Measurements from ENCODE around the gene UNKL. TPM values are rescaled to one million over a fixed set of nuclear protein-coding genes. Genes with fewer than 3 reads are reported as not detected.
"Not testable (repeated sequence)": the region's sequence is repeated elsewhere in the genome, so short reads cannot be mapped to it uniquely, and the experiment has no call there.

UNKL gene
- total RNA-seq, 1 donor from 2014 or later, result 6.1 TPM

DNA sequence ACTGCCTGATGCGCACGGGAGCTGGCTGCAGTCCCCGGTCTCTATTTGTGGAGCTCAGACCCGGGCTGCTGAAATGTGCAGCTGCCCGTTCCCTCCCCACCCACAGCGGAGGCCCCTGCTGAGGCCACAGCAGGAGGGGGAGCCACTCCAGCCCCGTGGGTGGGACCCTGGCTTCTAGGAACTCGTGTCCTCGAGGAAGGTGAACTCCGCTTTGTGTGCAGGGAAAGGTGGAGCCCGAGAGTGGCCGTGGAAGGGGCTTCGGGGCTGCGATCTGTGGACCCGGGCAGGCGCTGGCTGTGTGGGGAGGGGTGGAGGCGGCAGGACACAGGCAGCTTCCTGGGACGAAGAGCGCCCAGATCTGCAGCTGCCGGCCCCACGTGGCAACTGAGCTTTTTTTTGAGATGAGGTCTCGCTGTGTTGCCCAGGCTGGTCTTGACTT lies 26.9 kb upstream of the UNKL start:
- no peaks in the 10 kb centered on the region for H3K36me3 ChIP-seq
- no peaks in the 10 kb centered on the region for H3K27me3 ChIP-seq
- H3K27ac ChIP-seq, result no peak overlapping the region
- Mint-ChIP-seq H3K4me1 (no peaks in the 10 kb centered on the region), H3K36me3 (no peaks in the 10 kb centered on the region), H3K9me3 (no peaks in the 10 kb centered on the region), H3K27me3 (ENCODE audit: insufficient read depth, low read depth) (no peaks in the 10 kb centered on the region), H3K4me3 (no peak overlapping the region), H3K27ac (no peak overlapping the region)
- no peak overlapping the region for H3K4me3 ChIP-seq
- H3F3A ChIP-seq (ENCODE audit: low read depth), result no peaks in the 10 kb centered on the region
- H4K20me1 ChIP-seq (ENCODE audit: low read depth), result no peaks in the 10 kb centered on the region
- no peaks in the 10 kb centered on the region for H3K4me1 ChIP-seq
- H2AFZ ChIP-seq (replicated peaks), result no peak overlapping the region
- DNase-seq (ENCODE audit: low spot score), result no peak
- no peaks in the 10 kb centered on the region for H3K79me2 ChIP-seq (ENCODE audit: low read depth)
- TF ChIP-seq EZH2 (IDR thresholded peaks at IDR 0.05), result no peak
- TF ChIP-seq EZH2phosphoT487 (IDR thresholded peaks at IDR 0.05), result no peak
- TF ChIP-seq, protein P1, sequence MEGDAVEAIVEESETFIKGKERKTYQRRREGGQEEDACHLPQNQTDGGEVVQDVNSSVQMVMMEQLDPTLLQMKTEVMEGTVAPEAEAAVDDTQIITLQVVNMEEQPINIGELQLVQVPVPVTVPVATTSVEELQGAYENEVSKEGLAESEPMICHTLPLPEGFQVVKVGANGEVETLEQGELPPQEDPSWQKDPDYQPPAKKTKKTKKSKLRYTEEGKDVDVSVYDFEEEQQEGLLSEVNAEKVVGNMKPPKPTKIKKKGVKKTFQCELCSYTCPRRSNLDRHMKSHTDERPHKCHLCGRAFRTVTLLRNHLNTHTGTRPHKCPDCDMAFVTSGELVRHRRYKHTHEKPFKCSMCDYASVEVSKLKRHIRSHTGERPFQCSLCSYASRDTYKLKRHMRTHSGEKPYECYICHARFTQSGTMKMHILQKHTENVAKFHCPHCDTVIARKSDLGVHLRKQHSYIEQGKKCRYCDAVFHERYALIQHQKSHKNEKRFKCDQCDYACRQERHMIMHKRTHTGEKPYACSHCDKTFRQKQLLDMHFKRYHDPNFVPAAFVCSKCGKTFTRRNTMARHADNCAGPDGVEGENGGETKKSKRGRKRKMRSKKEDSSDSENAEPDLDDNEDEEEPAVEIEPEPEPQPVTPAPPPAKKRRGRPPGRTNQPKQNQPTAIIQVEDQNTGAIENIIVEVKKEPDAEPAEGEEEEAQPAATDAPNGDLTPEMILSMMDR (IDR thresholded peaks at IDR 0.05), result no peak
- no peak overlapping the region for H3K4me2 ChIP-seq
- H3K9me3 ChIP-seq (ENCODE audit: low read depth), result no peaks in the 10 kb centered on the region
- H3K9ac ChIP-seq, result no peak overlapping the region

DNA sequence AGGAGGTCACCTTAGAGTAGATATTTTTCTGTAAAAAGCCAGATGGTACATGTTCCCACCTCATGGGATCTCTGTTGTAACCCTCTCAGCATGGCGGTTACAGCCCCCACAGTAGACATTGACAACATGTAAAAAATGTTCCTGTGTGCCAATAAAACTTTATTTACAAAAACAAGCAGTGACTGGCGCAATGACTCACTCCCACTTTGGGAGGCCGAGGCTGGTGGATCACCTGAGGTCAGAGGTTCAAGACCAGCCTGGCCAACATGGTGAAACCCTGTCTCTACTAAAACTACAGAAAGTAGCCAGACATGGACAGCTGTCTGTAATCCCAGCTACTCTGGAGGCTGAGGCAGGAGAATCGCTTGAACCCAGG lies 25.2 kb upstream of the UNKL start:
- H3F3A ChIP-seq (ENCODE audit: low read depth); H3K4me1 Mint-ChIP-seq; H3K27me3 ChIP-seq; H3K9me3 ChIP-seq (ENCODE audit: low read depth); H3K79me2 ChIP-seq (ENCODE audit: low read depth); DNase-seq (ENCODE audit: low spot score); H3K27ac Mint-ChIP-seq; H3K27me3 Mint-ChIP-seq (ENCODE audit: insufficient read depth, low read depth); H3K4me3 Mint-ChIP-seq; H3K4me1 ChIP-seq; H3K27ac ChIP-seq; H4K20me1 ChIP-seq (ENCODE audit: low read depth); H3K36me3 Mint-ChIP-seq; H3K9ac ChIP-seq; H3K9me3 Mint-ChIP-seq; H3K4me3 ChIP-seq; H3K4me2 ChIP-seq; H3K36me3 ChIP-seq; H2AFZ ChIP-seq (replicated peaks): not testable (repeated sequence)

DNA sequence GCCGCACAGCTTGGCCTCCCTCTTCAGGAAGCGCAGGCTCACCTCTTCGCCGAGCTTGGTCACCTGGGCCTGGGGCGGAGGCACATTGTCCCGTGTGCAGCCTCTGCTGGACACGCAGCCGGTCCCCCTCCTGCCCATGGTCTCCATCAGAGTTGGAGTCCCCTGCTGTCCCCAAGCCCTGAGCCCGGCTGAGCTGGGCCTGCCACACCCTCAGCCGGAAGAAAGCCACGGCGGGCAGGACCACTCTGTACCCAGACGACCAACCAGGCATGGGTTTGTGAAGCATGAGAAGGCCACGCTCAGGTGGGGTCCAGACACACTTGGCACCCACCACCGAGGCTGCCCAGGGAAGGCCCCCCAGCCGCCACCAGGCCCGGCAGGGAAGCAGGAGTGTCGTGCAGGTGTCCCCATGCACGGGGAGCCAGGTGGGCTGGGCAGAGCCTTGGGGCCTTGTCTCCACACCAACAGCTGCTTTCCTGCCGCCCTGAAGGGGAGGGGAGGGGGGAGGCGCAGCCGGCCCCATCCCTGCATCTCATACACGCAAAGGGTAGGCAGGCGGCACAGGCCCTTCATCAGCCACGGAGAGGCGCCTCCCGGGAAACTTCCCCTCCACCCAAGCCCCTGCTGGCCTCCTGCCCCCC lies 24.7 kb upstream of the UNKL start:
- Histone ChIP-seq H3K9ac (no peak overlapping the region), H3K4me2 (no peak overlapping the region), H3K27ac (no peak overlapping the region), H2AFZ (replicated peaks) (no peak overlapping the region), H3K36me3 (no peaks in the 10 kb centered on the region), H3K4me3 (no peak overlapping the region), H3K9me3 (ENCODE audit: low read depth) (no peaks in the 10 kb centered on the region), H3K4me1 (no peaks in the 10 kb centered on the region), H3K79me2 (ENCODE audit: low read depth) (no peaks in the 10 kb centered on the region), H4K20me1 (ENCODE audit: low read depth) (no peaks in the 10 kb centered on the region), H3K27me3 (no peaks in the 10 kb centered on the region), H3F3A (ENCODE audit: low read depth) (no peaks in the 10 kb centered on the region)
- TF ChIP-seq EZH2 (IDR thresholded peaks at IDR 0.05) (no peak), EZH2phosphoT487 (IDR thresholded peaks at IDR 0.05) (no peak)
- TF ChIP-seq, protein P1 (IDR thresholded peaks at IDR 0.05), result no peak
- H3K27ac Mint-ChIP-seq, result no peak overlapping the region
- no peaks in the 10 kb centered on the region for H3K27me3 Mint-ChIP-seq (ENCODE audit: insufficient read depth, low read depth)
- no peak for DNase-seq (ENCODE audit: low spot score)
- H3K9me3 Mint-ChIP-seq, result no peaks in the 10 kb centered on the region
- H3K4me3 Mint-ChIP-seq, result no peak overlapping the region
- H3K4me1 Mint-ChIP-seq, result no peaks in the 10 kb centered on the region
- H3K36me3 Mint-ChIP-seq, result no peaks in the 10 kb centered on the region

DNA sequence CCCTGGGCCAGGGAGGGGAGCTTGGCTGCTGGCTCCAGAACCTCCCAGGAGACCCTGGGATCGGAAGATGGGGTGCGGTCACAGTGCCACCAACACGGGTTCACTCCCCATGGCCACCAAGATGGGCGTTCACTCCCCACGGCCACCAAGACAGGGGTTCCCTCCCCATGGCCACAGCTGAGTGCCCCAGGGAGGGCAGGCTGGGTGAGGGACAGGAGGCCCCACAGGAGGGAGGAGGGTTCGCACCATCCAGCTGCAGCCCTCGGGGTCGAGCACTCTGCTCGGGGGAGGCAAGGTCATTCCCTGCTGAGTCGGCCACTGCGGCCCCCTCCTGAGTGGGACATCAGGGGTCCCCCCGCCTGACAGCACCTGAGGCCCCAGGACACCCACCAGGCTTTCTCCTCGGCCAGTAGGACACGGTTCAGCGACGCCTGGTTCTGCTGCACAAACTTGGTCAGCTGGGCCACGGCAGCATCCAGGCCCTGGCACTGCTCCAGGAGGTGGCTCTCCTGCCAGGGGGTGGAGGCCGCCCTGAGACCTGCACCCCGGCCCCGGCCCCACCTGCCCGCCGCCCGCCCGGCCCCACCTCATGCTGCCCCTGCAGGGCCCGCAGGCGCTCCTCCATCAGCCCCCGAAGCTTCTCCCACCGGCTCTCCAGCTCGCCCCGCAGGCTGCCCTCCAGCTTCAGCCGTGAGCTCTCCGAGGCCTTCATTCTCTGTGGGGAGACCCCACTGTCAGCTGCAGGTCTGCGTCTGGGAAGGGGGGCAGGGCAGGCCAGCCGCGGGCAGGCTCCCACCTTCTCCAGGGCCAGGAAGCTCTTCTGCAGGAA lies 23.9 kb upstream of the UNKL start:
- Histone ChIP-seq H4K20me1 (ENCODE audit: low read depth) (no peaks in the 10 kb centered on the region), H3K4me3 (no peak overlapping the region), H3F3A (ENCODE audit: low read depth) (no peaks in the 10 kb centered on the region), H3K36me3 (no peaks in the 10 kb centered on the region), H3K27me3 (no peaks in the 10 kb centered on the region), H3K27ac (no peak overlapping the region), H3K4me1 (no peaks in the 10 kb centered on the region), H3K9me3 (ENCODE audit: low read depth) (no peaks in the 10 kb centered on the region), H3K9ac (no peak overlapping the region), H3K4me2 (no peak overlapping the region), H2AFZ (replicated peaks) (no peak overlapping the region), H3K79me2 (ENCODE audit: low read depth) (no peaks in the 10 kb centered on the region)
- Mint-ChIP-seq H3K27me3 (ENCODE audit: insufficient read depth, low read depth) (no peaks in the 10 kb centered on the region), H3K4me3 (no peak overlapping the region), H3K4me1 (no peaks in the 10 kb centered on the region), H3K27ac (no peak overlapping the region), H3K9me3 (no peaks in the 10 kb centered on the region), H3K36me3 (no peaks in the 10 kb centered on the region)
- DNase-seq (ENCODE audit: low spot score), result no peak
- TF ChIP-seq, protein P1 (IDR thresholded peaks at IDR 0.05), result no peak
- TF ChIP-seq EZH2 (IDR thresholded peaks at IDR 0.05), result no peak
- TF ChIP-seq EZH2phosphoT487 (IDR thresholded peaks at IDR 0.05), result no peak

Measured in neural progenitor cell (in vitro differentiated cells).